AG04450 (cell line): ENCODE data around the gene OGFRL1. TPM values are rescaled to one million over a fixed set of nuclear protein-coding genes. Genes with fewer than 3 reads are reported as not detected.

ENCODE experiments used
- CTCF ChIA-PET: fragments of 300-600, 350-600 bp; formaldehyde crosslinking; extraction: SDS; loops from one replicate; lab custom pipeline; 2022; ENCODE audit warnings: antibody characterized with exemption, inconsistent platforms; lab: Charles Lee
- POLR2A ChIA-PET: fragments of 350-600 bp; formaldehyde crosslinking; extraction: SDS; loops from one replicate; lab custom pipeline; 2021; ENCODE audit warnings: antibody characterized with exemption, inconsistent platforms; lab: Yijun Ruan, JAX
- DNase-seq: peaks from one replicate; pipeline ENCODE4 v3.0.0-alpha.2; 2011; ENCODE audit warnings: low read depth, low spot score
- H3K27ac ChIP-seq: one replicate; pipeline ENCODE4 v1.5.1; 2012; ENCODE audit warnings: low read depth, low read length, control low read depth
- H3K27me3 ChIP-seq: one replicate; pipeline ENCODE4 v1.6.0; 2012; ENCODE audit warnings: low read length; ENCODE audit not compliant: control insufficient read depth, insufficient read depth
- H3K4me3 ChIP-seq: 2 replicates; pipeline ENCODE4 v1.5.1; 2011; ENCODE audit warnings: mild to moderate bottlenecking, low read depth, low read length, control low read depth
- H3K9me3 ChIP-seq: 2 replicates; pipeline ENCODE4 v1.5.1; 2012; ENCODE audit warnings: low read length; ENCODE audit not compliant: control insufficient read depth, insufficient read depth
- polyA plus RNA-seq: library from polyadenylated mRNA; depleted of rRNA; stranded (reverse); fragments of >200 nt; gene quantifications from 2 replicates; pipeline ENCODE4 v1.2.3, GENCODE V29; 2011
- TF ChIP-seq, protein P1 (sequence below): IDR thresholded peaks from 2 replicates; pipeline ENCODE4 v1.5.1; 2011; ENCODE audit warnings: low read depth, low read length, control low read depth, inconsistent platforms

The OGFRL1 gene
- polyA plus RNA-seq, 1 experiment, result 16.6 TPM

DNA sequence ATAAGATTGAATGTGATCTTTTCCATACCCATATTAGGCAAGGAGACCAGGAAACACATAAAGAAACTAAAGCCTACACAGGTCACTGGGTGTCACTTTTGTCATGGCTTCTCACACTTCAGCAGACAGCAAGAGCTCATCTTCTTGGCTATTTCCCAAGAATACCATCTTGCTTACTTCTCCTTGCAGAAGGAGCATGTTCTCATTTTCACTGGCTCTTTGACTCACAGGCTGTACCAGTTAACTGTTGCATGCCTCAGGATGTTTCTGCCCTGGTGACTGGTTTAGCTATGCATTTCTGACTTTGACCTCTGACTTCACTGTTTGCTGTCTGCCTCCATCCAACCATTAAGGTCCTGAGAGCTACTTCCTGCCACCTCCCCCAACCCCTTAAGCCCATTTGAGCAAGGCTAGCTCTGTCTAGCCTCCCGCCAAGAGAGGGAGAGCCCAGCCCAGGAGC, 40.3 kb upstream of the OGFRL1 start:
- H3K9me3 ChIP-seq, result peaks cover 9% of the 10 kb centered on the region; the same call in 1 of the 2 replicates
- TF ChIP-seq, protein P1, sequence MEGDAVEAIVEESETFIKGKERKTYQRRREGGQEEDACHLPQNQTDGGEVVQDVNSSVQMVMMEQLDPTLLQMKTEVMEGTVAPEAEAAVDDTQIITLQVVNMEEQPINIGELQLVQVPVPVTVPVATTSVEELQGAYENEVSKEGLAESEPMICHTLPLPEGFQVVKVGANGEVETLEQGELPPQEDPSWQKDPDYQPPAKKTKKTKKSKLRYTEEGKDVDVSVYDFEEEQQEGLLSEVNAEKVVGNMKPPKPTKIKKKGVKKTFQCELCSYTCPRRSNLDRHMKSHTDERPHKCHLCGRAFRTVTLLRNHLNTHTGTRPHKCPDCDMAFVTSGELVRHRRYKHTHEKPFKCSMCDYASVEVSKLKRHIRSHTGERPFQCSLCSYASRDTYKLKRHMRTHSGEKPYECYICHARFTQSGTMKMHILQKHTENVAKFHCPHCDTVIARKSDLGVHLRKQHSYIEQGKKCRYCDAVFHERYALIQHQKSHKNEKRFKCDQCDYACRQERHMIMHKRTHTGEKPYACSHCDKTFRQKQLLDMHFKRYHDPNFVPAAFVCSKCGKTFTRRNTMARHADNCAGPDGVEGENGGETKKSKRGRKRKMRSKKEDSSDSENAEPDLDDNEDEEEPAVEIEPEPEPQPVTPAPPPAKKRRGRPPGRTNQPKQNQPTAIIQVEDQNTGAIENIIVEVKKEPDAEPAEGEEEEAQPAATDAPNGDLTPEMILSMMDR, result no peak
- peak; percentile 32 for DNase-seq
- ChIA-PET POLR2A (no interaction called here), CTCF (interaction anchor here (1.2 kb wide), 1 partner anchor 57 kb away, joined by 5 read pairs; no protein-coding TSS in a partner anchor)
- no peak overlapping the region for H3K27ac ChIP-seq
- no peaks in the 10 kb centered on the region for H3K27me3 ChIP-seq
- no peak overlapping the region for H3K4me3 ChIP-seq

DNA sequence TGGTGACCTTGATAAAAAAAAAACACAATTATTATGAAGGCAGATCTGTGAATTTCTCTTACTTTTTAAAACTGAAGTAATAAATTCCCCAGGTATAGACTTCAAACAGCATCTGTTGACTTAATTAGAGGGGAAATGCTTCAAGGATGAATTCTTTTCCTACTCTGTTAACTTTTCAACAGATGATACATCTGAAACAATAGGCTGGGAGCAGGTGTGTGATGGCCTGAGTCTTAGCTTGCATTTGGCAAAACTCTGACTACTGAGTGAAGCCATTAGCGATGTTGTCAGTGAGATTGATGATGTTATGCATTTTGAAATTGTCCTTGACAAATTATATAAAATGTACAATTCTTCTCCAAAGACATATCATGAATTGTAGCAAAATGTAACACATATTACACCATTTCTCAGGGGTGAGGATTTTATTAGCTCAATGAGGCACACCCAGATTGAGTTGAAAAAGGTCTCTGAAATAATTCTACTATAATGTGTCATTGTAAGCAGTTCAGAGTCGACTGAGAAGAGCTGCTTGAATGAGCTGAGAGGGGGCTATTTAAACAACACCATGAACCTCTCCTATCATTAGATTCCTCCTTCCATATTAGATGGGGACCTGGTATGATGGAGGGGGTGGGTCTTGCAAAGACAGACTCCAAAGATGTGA, 39.6 kb upstream of the OGFRL1 start:
- POLR2A ChIA-PET, result no interaction called here
- H3K27ac ChIP-seq, result no peak overlapping the region

DNA sequence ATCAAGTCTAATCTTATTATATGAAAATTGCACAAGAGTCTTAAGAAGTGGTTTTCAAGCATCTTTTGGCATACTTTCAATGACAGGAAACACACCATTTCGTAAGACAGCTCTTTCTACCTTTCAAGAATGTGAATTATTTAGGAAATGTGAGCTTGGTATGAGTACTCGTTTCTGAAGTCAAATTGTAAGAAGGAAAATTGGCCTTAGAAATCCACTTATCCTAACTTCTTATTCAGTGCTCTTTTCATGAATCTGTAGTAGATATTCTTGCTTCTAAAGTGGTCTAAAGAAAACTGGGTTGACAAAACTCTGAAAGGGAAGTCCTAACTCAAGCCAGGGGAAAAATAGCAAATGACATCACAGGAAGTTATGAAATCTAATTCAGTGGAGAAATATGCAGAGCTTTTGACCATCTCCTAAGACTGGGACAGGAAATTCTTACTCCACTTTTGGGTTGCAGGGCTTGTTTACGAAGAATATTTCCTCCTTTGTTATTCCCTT, 38.5 kb upstream of the OGFRL1 start:
- Histone ChIP-seq H3K9me3 (peaks cover 8% of the 10 kb centered on the region; the same call in 1 of the 2 replicates), H3K4me3 (no peak overlapping the region), H3K27me3 (no peaks in the 10 kb centered on the region), H3K27ac (no peak overlapping the region)
- TF ChIP-seq, protein P1, result no peak
- CTCF ChIA-PET, result interaction anchor here (1.2 to 1.8 kb wide), 2 partner anchors 60 to 98 kb away, joined by 4 read pairs; no protein-coding TSS in a partner anchor
- POLR2A ChIA-PET, result interaction anchor here (1.0 to 1.4 kb wide), 2 partner anchors 19 to 38 kb away, joined by 5 to 8 read pairs; partner anchors contain the start of gene OGFRL1
- peak; percentile 29 for DNase-seq

More for the DNA sequence above, 39.6 kb upstream of the OGFRL1 start:
- no peak overlapping the region for H3K4me3 ChIP-seq
- H3K27me3 ChIP-seq, result no peaks in the 10 kb centered on the region
- DNase-seq, result no peak
- TF ChIP-seq, protein P1, result no peak
- CTCF ChIA-PET, result interaction anchor here (1.2 kb wide), 2 partner anchors 58 to 99 kb away, joined by 4 to 5 read pairs; no protein-coding TSS in a partner anchor
- peaks cover 9% of the 10 kb centered on the region; the same call in 1 of the 2 replicates for H3K9me3 ChIP-seq

DNA sequence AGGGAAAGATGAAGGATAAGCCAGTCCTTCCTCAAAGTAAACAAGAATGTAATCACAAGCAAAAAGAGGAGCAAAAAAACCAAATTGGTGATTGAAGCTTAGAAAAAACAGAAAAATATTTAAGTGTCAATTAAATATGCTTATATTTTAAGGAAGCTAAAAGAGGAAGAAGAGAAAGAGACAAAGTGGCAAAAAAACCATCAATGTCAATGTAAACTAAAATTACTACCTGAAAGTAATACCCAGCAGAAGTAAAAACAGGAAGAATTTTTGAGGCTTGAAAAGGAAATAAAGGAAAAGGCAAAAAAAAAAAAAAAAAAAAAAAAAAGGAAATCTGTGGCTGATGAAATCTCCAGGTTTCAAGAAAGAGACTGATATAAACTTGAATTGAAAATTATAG, 36.2 kb upstream of the OGFRL1 start:
- ChIA-PET POLR2A (no interaction called here), CTCF (no interaction called here)
- no peak overlapping the region for H3K4me3 ChIP-seq
- no peaks in the 10 kb centered on the region for H3K9me3 ChIP-seq
- no peak for DNase-seq
- no peak overlapping the region for H3K27ac ChIP-seq
- TF ChIP-seq, protein P1, result no peak
- H3K27me3 ChIP-seq, result no peaks in the 10 kb centered on the region

DNA sequence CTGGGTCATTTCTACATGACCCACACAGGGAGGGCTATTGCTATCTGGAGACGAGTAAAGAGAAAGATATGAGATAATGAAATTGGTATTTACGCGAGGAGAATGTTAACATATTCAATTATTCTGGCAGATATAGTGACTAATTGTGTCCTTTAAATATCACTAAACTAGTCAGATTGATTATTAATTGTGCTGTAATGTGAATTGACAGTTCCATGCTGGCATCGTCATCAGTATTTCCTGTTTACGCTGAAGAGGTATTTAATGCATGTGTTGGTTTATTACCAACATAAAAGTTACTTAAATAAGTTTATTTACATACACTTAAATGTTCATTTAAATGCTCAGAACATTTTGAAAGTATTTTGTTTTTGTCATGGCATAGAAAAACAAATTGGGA, 35.7 kb upstream of the OGFRL1 start:
- Histone ChIP-seq H3K27ac (no peak overlapping the region), H3K9me3 (no peaks in the 10 kb centered on the region), H3K27me3 (no peaks in the 10 kb centered on the region), H3K4me3 (no peak overlapping the region)
- ChIA-PET CTCF (interaction anchor here (0.7 kb wide), 1 partner anchor 266 kb away, joined by 3 read pairs; no protein-coding TSS in a partner anchor), POLR2A (no interaction called here)
- no peak for DNase-seq
- TF ChIP-seq, protein P1, result no peak
